Measurements from ENCODE around the gene KDM4C.

GRCh38 chr9:6761306-6761705 lies 3.5 kb downstream of the KDM4C start:
- TF ChIP-seq RAD21 (IDR thresholded peaks at IDR 0.05; ENCODE audit: low read depth) (no peak), REST (IDR thresholded peaks at IDR 0.05; ENCODE audit: low read depth) (no peak), JUND (IDR thresholded peaks at IDR 0.05) (no peak)
